H1 (cell line): ENCODE measurements around the gene MED6.

ENCODE experiments used
- BACH1 ChIP-seq: IDR thresholded peaks from 2 replicates; pipeline ENCODE4 v1.6.1; 2012; ENCODE audit warnings: low read length, improper control_type of control experiment
- CTBP2 ChIP-seq: IDR thresholded peaks from 2 replicates; pipeline ENCODE4 v1.7.0; 2011; ENCODE audit warnings: borderline replicate concordance, mild to moderate bottlenecking, moderate library complexity, mixed read lengths, low read length; ENCODE audit not compliant: insufficient read depth, insufficient read length
- CTCF ChIP-seq, 3 experiments: IDR thresholded peaks; 1 replicate in 2 of 3; 2 replicates in 1 of 3; pipeline versions ENCODE4 v1.5.1 to v1.6.1; 2011; ENCODE audit warnings: low read length in 3 of 3, mild to moderate bottlenecking in 3 of 3, inconsistent platforms in 2 of 3, low read depth in 1 of 3, moderate library complexity in 1 of 3; ENCODE audit not compliant: insufficient read depth in 1 of 3; ENCODE audit errors: control extremely low read depth in 1 of 3
- EP300 ChIP-seq, 2 experiments: IDR thresholded peaks; 1 replicate in 1 of 2; 2 replicates in 1 of 2; pipeline ENCODE4 v1.6.1; 2011 to 2012; ENCODE audit warnings: low read depth in 2 of 2, low read length in 2 of 2, mild to moderate bottlenecking in 2 of 2, borderline replicate concordance in 1 of 2, inconsistent platforms in 1 of 2, moderate library complexity in 1 of 2
- EZH2 ChIP-seq: fragments of 200-600 bp; sonication (generic); IDR thresholded peaks from 2 replicates; pipeline ENCODE4 v1.7.1; 2012; ENCODE audit warnings: low read depth, mild to moderate bottlenecking, moderate library complexity, low read length, inconsistent platforms; ENCODE audit not compliant: severe bottlenecking
- HDAC6 ChIP-seq: IDR thresholded peaks from one replicate; pipeline ENCODE4 v1.7.1; 2012; ENCODE audit warnings: low read depth, mild to moderate bottlenecking, inconsistent platforms, low read length, moderate library complexity
- MAX ChIP-seq: IDR thresholded peaks from 2 replicates; pipeline ENCODE4 v1.6.1; 2012; ENCODE audit warnings: inconsistent platforms
- PHF8 ChIP-seq: fragments of 200-600 bp; sonication (generic); conservative IDR thresholded peaks from 2 replicates; pipeline ENCODE4 v1.7.1; 2012; ENCODE audit warnings: low read depth, mild to moderate bottlenecking, inconsistent platforms, low read length, moderate library complexity
- POLR2A ChIP-seq, 2 experiments: IDR thresholded peaks; 1 replicate in 1 of 2; 2 replicates in 1 of 2; pipeline ENCODE4 v1.6.1; 2011; ENCODE audit warnings: low read depth in 2 of 2, low read length in 2 of 2, mild to moderate bottlenecking in 2 of 2; ENCODE audit errors: control extremely low read depth in 1 of 2
- POLR2AphosphoS5 ChIP-seq: IDR thresholded peaks from 2 replicates; pipeline ENCODE4 v1.6.1; 2011; ENCODE audit warnings: low read depth, low read length
- RAD21 ChIP-seq, 2 experiments: IDR thresholded peaks in 1 of 2; conservative IDR thresholded peaks in 1 of 2; 2 replicates each; pipeline ENCODE4 v1.6.1; 2011; ENCODE audit warnings: low read depth in 2 of 2, low read length in 2 of 2, improper control_type of control experiment in 1 of 2, inconsistent platforms in 1 of 2, mild to moderate bottlenecking in 1 of 2, moderate library complexity in 1 of 2
- TEAD4 ChIP-seq: IDR thresholded peaks from 2 replicates; pipeline ENCODE4 v1.6.1; 2012; ENCODE audit warnings: low read depth, low read length, inconsistent platforms, mixed read lengths
- YY1 ChIP-seq: IDR thresholded peaks from 2 replicates; pipeline ENCODE4 v1.6.1; 2011; ENCODE audit warnings: low read depth, mild to moderate bottlenecking, low read length

- TF ChIP-seq POLR2AphosphoS5 (no peak), HDAC6 (no peak), EZH2 (no peak), POLR2A (IDR thresholded peaks at IDR 0.05; ENCODE audit: control extremely low read depth in 1 of 2, low read depth in 2 of 2, low read length in 2 of 2) (no peak), YY1 (no peak), RAD21 (IDR thresholded peaks at IDR 0.05 in 1 of 2, conservative IDR thresholded peaks at IDR 0.05 in 1 of 2; ENCODE audit: low read depth in 2 of 2, low read length in 2 of 2) (no peak), PHF8 (no peak), MAX (no peak), CTBP2 (no peak), TEAD4 (no peak), CTCF (IDR thresholded peaks at IDR 0.05; ENCODE audit: control extremely low read depth in 1 of 3, insufficient read depth in 1 of 3, low read depth in 1 of 3, low read length in 3 of 3) (no peak), EP300 (IDR thresholded peaks at IDR 0.05; ENCODE audit: borderline replicate concordance in 1 of 2, low read depth in 2 of 2, low read length in 2 of 2) (no peak), BACH1 (no peak)
These were observed 1.1 kb downstream of the MED6 start for GRCh38 chr14:70599345-70599744.
